Amygdala (tissue), 56 donors: ENCODE measurements around the gene MEF2C.
"Not testable (repeated sequence)": the region's sequence is repeated elsewhere in the genome, so short reads cannot be mapped to it uniquely, and the experiment has no call there.

Source experiments
- DNase-seq, 56 donors: peaks; one replicate each; lab custom pipeline; 2025; lab: John Stamatoyannopoulos, UW

The MEF2C gene

GRCh38 chr5:88883059-88883835, at the start of gene MEF2C:
Gene MEF2C, minus strand, starts transcription at chr5:88883184. Its CDS starts 59,396 bp downstream, at chr5:88823788.
- DNase-seq: peak in 55 of 56 donors; percentile 6 to 86 (median 62)

- no peak for DNase-seq
Observed at GRCh38 chr5:88932541-88932940, 49.6 kb upstream of the MEF2C start.

GRCh38 chr5:88930335-88930734, 47.4 kb upstream of the MEF2C start:
- DNase-seq: no peak

GRCh38 chr5:88929385-88929784, 46.4 kb upstream of the MEF2C start:
- DNase-seq: no peak

GRCh38 chr5:88926774-88927173, 43.8 kb upstream of the MEF2C start:
- no peak for DNase-seq

- no peak for DNase-seq
Observed at GRCh38 chr5:88925692-88926490, 42.9 kb upstream of the MEF2C start.

- no peak for DNase-seq
Observed at GRCh38 chr5:88924330-88924657, 41.3 kb upstream of the MEF2C start.

- DNase-seq: no peak
Observed at GRCh38 chr5:88923623-88924329, 40.8 kb upstream of the MEF2C start.

GRCh38 chr5:88912743-88913142, 29.8 kb upstream of the MEF2C start:
- not testable (repeated sequence) for DNase-seq

GRCh38 chr5:88911059-88911572, 28.1 kb upstream of the MEF2C start:
- not testable (repeated sequence) for DNase-seq

- DNase-seq: not testable (repeated sequence)
Observed at GRCh38 chr5:88904478-88904877, 21.5 kb upstream of the MEF2C start.

GRCh38 chr5:88903966-88904365, 21.0 kb upstream of the MEF2C start:
- DNase-seq: not testable (repeated sequence)

GRCh38 chr5:88901077-88901476, 18.1 kb upstream of the MEF2C start:
- DNase-seq: not testable (repeated sequence)

GRCh38 chr5:88899096-88899737, 16.2 kb upstream of the MEF2C start:
- DNase-seq: no peak

- DNase-seq: no peak
Observed at GRCh38 chr5:88897748-88898147, 14.8 kb upstream of the MEF2C start.

GRCh38 chr5:88895681-88896501, 12.9 kb upstream of the MEF2C start:
- DNase-seq: no peak

- no peak for DNase-seq
Observed at GRCh38 chr5:88892669-88893068, 9.7 kb upstream of the MEF2C start.

- DNase-seq: no peak
Observed at GRCh38 chr5:88890070-88890781, 7.2 kb upstream of the MEF2C start.
